HepG2 (cell line): ENCODE data around the gene SLC12A5. TPM values are rescaled to one million over a fixed set of nuclear protein-coding genes. Genes with fewer than 3 reads are reported as not detected.

Source experiments
- ATAC-seq: fragments of 200-7000 bp; cut with Tn5 transposase; 3 replicates; pipeline ENCODE4 v1.9.1; 2020; ENCODE audit warnings: mild to moderate bottlenecking, moderate library complexity
- BruUV-seq: library from RNA; stranded (reverse); fragments of 400-500 nt; replicated peaks from 2 replicates; lab custom pipeline; 2021; lab: Mats Ljungman, UMichigan
- CTCF ChIA-PET: fragments of 300-600 bp; formaldehyde crosslinking; extraction: SDS; loops from one replicate; lab custom pipeline; 2021; ENCODE audit warnings: low total read pairs, inconsistent platforms, low intra/inter-chr PET ratio; lab: Yijun Ruan, JAX
- POLR2A ChIA-PET: fragments of 350-600 bp; sonication (Branson Sonifier 250); formaldehyde crosslinking; loops from one replicate; lab custom pipeline; 2020; ENCODE audit warnings: antibody characterized with exemption, inconsistent platforms; lab: Yijun Ruan, JAX
- DNase-seq: peaks from one replicate; pipeline ENCODE4 v3.0.0-alpha.2; 2015; ENCODE audit warnings: low spot score
- FAIRE-seq: peaks from 3 replicates; lab custom pipeline; 2011; peaks lifted over from hg19 to GRCh38; lab: Jason Lieb, UNC
- H2AFZ ChIP-seq: one replicate; pipeline ENCODE4 v1.6.1; 2011; ENCODE audit warnings: low read length, inconsistent platforms
- H3K27ac ChIP-seq: fragments of 300-600 bp; 3 replicates; pipeline ENCODE4 v1.8.0; 2011; ENCODE audit warnings: mixed run types, mild to moderate bottlenecking, mixed read lengths, low read length, inconsistent platforms; ENCODE audit not compliant: insufficient read depth; ENCODE audit errors: extremely low read length
- H3K27me3 ChIP-seq, 2 experiments: fragments of 200-600 bp in 1 of 2; 2 replicates in 1 of 2; 3 replicates in 1 of 2; pipeline versions ENCODE4 v1.6.0 to v1.8.0; 2011; ENCODE audit warnings: low read length in 2 of 2, mild to moderate bottlenecking in 2 of 2, moderate library complexity in 2 of 2, inconsistent platforms in 1 of 2; ENCODE audit not compliant: insufficient read depth in 2 of 2, control insufficient read depth in 1 of 2
- H3K36me3 ChIP-seq, 2 experiments: fragments of 200-600 bp in 1 of 2; replicated peaks in 1 of 2; 2 replicates in 1 of 2; 3 replicates in 1 of 2; pipeline versions ENCODE4 v1.5.1 to v1.8.0; 2011; ENCODE audit warnings: low read length in 2 of 2, inconsistent platforms in 1 of 2; ENCODE audit not compliant: insufficient read depth in 2 of 2, control insufficient read depth in 1 of 2
- H3K4me1 ChIP-seq: 2 replicates; pipeline ENCODE4 v1.5.1; 2012; ENCODE audit warnings: low read length, inconsistent platforms; ENCODE audit not compliant: insufficient read depth
- H3K4me2 ChIP-seq: 2 replicates; pipeline ENCODE4 v1.6.0; 2011; ENCODE audit warnings: low read depth, low read length, inconsistent platforms
- H3K4me3 ChIP-seq, 3 experiments: fragments of 200-600 bp in 1 of 3; sonication (generic), shearing (Covaris generic) in 1 of 3; replicated peaks in 1 of 3; 2 replicates each; pipeline ENCODE4 v1.5.1; 2011 to 2016; ENCODE audit warnings: low read length in 3 of 3, inconsistent platforms in 2 of 3, low read depth in 2 of 3, mild to moderate bottlenecking in 2 of 3, control low read depth in 1 of 3, mixed read lengths in 1 of 3; ENCODE audit not compliant: insufficient read depth in 1 of 3
- H3K79me2 ChIP-seq: one replicate; pipeline ENCODE4 v1.6.1; 2011; ENCODE audit warnings: low read length, inconsistent platforms; ENCODE audit not compliant: insufficient read depth
- H3K9ac ChIP-seq: 2 replicates; pipeline ENCODE4 v1.6.0; 2011; ENCODE audit warnings: mild to moderate bottlenecking, low read depth, low read length, inconsistent platforms; ENCODE audit not compliant: insufficient read depth
- H3K9me3 ChIP-seq: 2 replicates; pipeline ENCODE4 v1.5.1; 2012; ENCODE audit warnings: mild to moderate bottlenecking, low read length
- H4K20me1 ChIP-seq: 2 replicates; pipeline ENCODE4 v1.6.0; 2011; ENCODE audit warnings: inconsistent platforms, mild to moderate bottlenecking, low read length, moderate library complexity; ENCODE audit not compliant: insufficient read depth
- KDM5B ChIP-seq: sonication (generic); formaldehyde crosslinking; IDR thresholded peaks from 2 replicates; pipeline ENCODE4 v1.4.0; 2020; ENCODE audit warnings: missing genetic modification reagents, mild to moderate bottlenecking, borderline replicate concordance
- MAFK ChIP-seq, 2 experiments: IDR thresholded peaks in 1 of 2; conservative IDR thresholded peaks in 1 of 2; 2 replicates each; pipeline ENCODE4 v1.6.1; 2011; ENCODE audit warnings: improper control_type of control experiment in 2 of 2, low read length in 2 of 2
- SKIL ChIP-seq: sonication (generic); formaldehyde crosslinking; IDR thresholded peaks from 2 replicates; pipeline ENCODE4 v1.8.0; 2022; ENCODE audit warnings: missing genetic modification reagents, mild to moderate bottlenecking, moderate library complexity, borderline replicate concordance
- SMARCC2 ChIP-seq: fragments of 450-650 bp; IDR thresholded peaks from 2 replicates; pipeline ENCODE4 v1.6.1; 2017; ENCODE audit warnings: antibody characterized with exemption, mild to moderate bottlenecking
- SMC3 ChIP-seq: IDR thresholded peaks from 2 replicates; pipeline ENCODE4 v1.6.1; 2011; ENCODE audit warnings: low read length, improper control_type of control experiment
- STAG1 ChIP-seq: sonication (generic); formaldehyde crosslinking; IDR thresholded peaks from 2 replicates; pipeline ENCODE4 v1.4.0; 2020; ENCODE audit warnings: missing genetic modification reagents
- THYN1 ChIP-seq: sonication (generic); formaldehyde crosslinking; IDR thresholded peaks from 2 replicates; pipeline ENCODE4 v1.8.1; 2023; ENCODE audit warnings: low read depth, mild to moderate bottlenecking, moderate library complexity, missing genetic modification reagents, borderline replicate concordance
- ZBTB1 ChIP-seq: sonication (generic); formaldehyde crosslinking; IDR thresholded peaks from 2 replicates; pipeline ENCODE4 v1.4.0; 2020; ENCODE audit warnings: missing genetic modification reagents, borderline replicate concordance
- ZFP1 ChIP-seq: IDR thresholded peaks from 2 replicates; pipeline ENCODE4 v1.6.1; 2016
- ZMYM3 ChIP-seq: sonication (generic); formaldehyde crosslinking; IDR thresholded peaks from 2 replicates; pipeline ENCODE4 v1.5.1; 2020; ENCODE audit warnings: mild to moderate bottlenecking, missing genetic modification reagents
- ZNF629 ChIP-seq: sonication (generic); formaldehyde crosslinking; conservative IDR thresholded peaks from 2 replicates; pipeline ENCODE4 v1.5.0; 2020; ENCODE audit warnings: missing genetic modification reagents
- WGBS: methylation state at CpG from one replicate; pipeline ENCODE4 v1.1.6; 2017; ENCODE audit warnings: low lambda C conversion rate; 5-methylcytosine and 5-hydroxymethylcytosine counted together
- in situ Hi-C: cut with HindIII; loops from 2 replicates; pipeline ENCODE4 v1.10.0; 2017; ENCODE audit warnings: low pct_unique_long_range_greater_than_20kb; ENCODE audit not compliant: extremely low pct_ligation_motif_present
- intact Hi-C: fragments of 100-400 bp; cut with micrococcal nuclease; formaldehyde crosslinking; loops from one replicate; pipeline ENCODE4 v1.10.0; 2022; ENCODE audit not compliant: unreplicated experiment
- polyA plus RNA-seq, 8 experiments: library from polyadenylated mRNA; depleted of rRNA in 3 of 8; stranded (reverse) in 7 of 8; unstranded in 1 of 8; fragments of >200 nt; fragmentation: Illumina TruSeq in 4 of 8; extraction: Trizol in 4 of 8; gene quantifications; 2 replicates each; pipeline versions ENCODE4 v1.2.1 to v1.2.3, GENCODE V29; 2011 to 2016; ENCODE audit warnings: low read depth in 4 of 8, missing spikeins in 1 of 8, mixed read lengths in 1 of 8; ENCODE audit not compliant: insufficient read depth in 1 of 8
- total RNA-seq, 5 experiments: library from RNA; depleted of rRNA; stranded (reverse); fragments of >200 nt; fragmentation: Illumina TruSeq; extraction: Trizol; gene quantifications; 2 replicates each; pipeline ENCODE4 v1.2.3, GENCODE V29; 2016; ENCODE audit warnings: low read depth in 1 of 5
- TF ChIP-seq, protein P1 (sequence below): sonication (generic); formaldehyde crosslinking; IDR thresholded peaks from 2 replicates; pipeline ENCODE4 v1.8.0; 2022; ENCODE audit warnings: missing genetic modification reagents, mild to moderate bottlenecking, borderline replicate concordance
- TF ChIP-seq, protein P2 (sequence below): sonication (generic); formaldehyde crosslinking; IDR thresholded peaks from 2 replicates; pipeline ENCODE4 v1.5.0; 2020; ENCODE audit warnings: mild to moderate bottlenecking, missing genetic modification reagents, moderate library complexity
- TF ChIP-seq, protein P3 (sequence below): sonication (generic); formaldehyde crosslinking; IDR thresholded peaks from 2 replicates; pipeline ENCODE4 v1.4.0; 2020; ENCODE audit warnings: missing genetic modification reagents
- TF ChIP-seq, protein P4 (sequence below): sonication (generic); formaldehyde crosslinking; IDR thresholded peaks from 2 replicates; pipeline ENCODE4 v1.4.0; 2020; ENCODE audit warnings: low read depth, mild to moderate bottlenecking, missing genetic modification reagents

The SLC12A5 gene
- total and polyA plus RNA-seq, 2 of the 13 experiments (the other 11 are each of a cell fraction or from before 2014, with no cell fraction given), result 4.3 to 5.4 TPM

DNA sequence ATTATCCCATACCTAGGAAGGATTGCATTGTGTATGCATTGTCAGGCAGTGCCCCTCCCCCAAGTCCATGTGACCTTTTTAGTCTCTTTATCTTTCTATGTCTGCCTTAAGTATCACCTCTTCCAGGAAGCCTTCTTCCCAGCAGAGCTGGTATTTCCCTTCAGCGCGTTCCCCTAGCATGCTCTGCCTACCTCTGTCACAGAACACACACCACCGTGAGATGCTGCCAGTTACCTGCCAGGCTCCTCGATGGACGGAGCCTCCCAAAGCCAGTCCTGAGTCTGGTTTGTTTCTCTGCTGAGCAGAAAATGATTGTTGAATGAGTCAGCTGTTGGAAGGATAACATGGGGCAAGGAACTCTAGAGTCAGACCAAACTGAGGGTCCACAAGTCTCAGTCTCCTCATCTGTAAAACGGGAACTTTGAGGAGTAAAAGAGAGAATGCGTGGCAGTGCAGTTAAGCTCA lies 45.7 kb upstream of the SLC12A5 start (continued):
- TF ChIP-seq ZNF629, result peak; percentile 76

DNA sequence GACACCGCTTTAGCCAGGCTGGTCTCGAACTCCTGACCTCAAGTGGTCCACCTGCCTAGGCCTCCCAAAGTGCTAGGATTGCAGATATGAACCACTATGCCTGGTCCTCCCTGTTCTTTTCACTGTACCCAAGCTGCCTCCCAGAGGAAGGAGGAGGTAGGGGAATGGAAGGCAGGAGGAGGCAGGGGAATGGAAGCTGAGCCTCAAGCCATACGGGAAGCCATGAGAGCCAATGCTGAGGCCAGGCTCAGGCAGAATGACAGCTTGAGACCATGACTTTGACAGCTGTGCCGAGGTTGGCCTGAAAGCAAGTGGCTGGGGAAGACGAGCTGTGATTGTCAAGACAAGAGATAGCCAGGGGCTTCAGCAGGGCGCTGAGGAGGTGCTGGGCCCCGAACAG lies 43.4 kb upstream of the SLC12A5 start:
- peaks cover 2 to 19% of the 10 kb centered on the region in 2 experiments; a peak in 3 of 5 replicates for H3K27me3 ChIP-seq
- no peak overlapping the region for H3K9ac ChIP-seq
- no peaks in the 10 kb centered on the region for H3K4me1 ChIP-seq
- POLR2A ChIA-PET, result no interaction called here
- no peaks in the 10 kb centered on the region for H3K9me3 ChIP-seq
- intact Hi-C loops, result no loop called here
- no TSS peak for BruUV-seq
- DNase-seq (peak; percentile 33), FAIRE-seq (peak; percentile 34), ATAC-seq (peak; percentile 39)
- 8% methylated on average over 7 of the region's 7 CpGs for WGBS
- no peak overlapping the region for H3K4me3 ChIP-seq
- no peaks in the 10 kb centered on the region for H4K20me1 ChIP-seq
- no peaks in the 10 kb centered on the region for H3K36me3 ChIP-seq
- H3K4me2 ChIP-seq, result no peak overlapping the region
- no peak overlapping the region for H2AFZ ChIP-seq
- CTCF ChIA-PET, result no interaction called here
- in situ Hi-C loops, result no loop called here
- no peak overlapping the region for H3K27ac ChIP-seq
- no peaks in the 10 kb centered on the region for H3K79me2 ChIP-seq
- TF ChIP-seq, protein P1, sequence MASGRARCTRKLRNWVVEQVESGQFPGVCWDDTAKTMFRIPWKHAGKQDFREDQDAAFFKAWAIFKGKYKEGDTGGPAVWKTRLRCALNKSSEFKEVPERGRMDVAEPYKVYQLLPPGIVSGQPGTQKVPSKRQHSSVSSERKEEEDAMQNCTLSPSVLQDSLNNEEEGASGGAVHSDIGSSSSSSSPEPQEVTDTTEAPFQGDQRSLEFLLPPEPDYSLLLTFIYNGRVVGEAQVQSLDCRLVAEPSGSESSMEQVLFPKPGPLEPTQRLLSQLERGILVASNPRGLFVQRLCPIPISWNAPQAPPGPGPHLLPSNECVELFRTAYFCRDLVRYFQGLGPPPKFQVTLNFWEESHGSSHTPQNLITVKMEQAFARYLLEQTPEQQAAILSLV (CRISPR knock-in tag), result 0 out of 2 replicates have a peak, but pooled peaks have one; percentile 30
- TF ChIP-seq ZFP1 (CRISPR knock-in tag) (no peak), MAFK (conservative IDR thresholded peaks at IDR 0.05 in 1 of 2, IDR thresholded peaks at IDR 0.05 in 1 of 2; ENCODE audit: low read length in 2 of 2) (0 out of 4 replicates have a peak, but pooled peaks have one; percentile 1 to 4), ZMYM3 (CRISPR knock-in tag) (0 out of 2 replicates have a peak, but pooled peaks have one; percentile 1), ZBTB1 (CRISPR knock-in tag) (no peak), THYN1 (CRISPR knock-in tag) (no peak), SKIL (CRISPR knock-in tag) (no peak), SMARCC2 (no peak), KDM5B (0 out of 2 replicates have a peak, but pooled peaks have one; percentile 44), SMC3 (0 out of 2 replicates have a peak, but pooled peaks have one; percentile 4), STAG1 (peak; percentile 53)
- TF ChIP-seq, protein P2, sequence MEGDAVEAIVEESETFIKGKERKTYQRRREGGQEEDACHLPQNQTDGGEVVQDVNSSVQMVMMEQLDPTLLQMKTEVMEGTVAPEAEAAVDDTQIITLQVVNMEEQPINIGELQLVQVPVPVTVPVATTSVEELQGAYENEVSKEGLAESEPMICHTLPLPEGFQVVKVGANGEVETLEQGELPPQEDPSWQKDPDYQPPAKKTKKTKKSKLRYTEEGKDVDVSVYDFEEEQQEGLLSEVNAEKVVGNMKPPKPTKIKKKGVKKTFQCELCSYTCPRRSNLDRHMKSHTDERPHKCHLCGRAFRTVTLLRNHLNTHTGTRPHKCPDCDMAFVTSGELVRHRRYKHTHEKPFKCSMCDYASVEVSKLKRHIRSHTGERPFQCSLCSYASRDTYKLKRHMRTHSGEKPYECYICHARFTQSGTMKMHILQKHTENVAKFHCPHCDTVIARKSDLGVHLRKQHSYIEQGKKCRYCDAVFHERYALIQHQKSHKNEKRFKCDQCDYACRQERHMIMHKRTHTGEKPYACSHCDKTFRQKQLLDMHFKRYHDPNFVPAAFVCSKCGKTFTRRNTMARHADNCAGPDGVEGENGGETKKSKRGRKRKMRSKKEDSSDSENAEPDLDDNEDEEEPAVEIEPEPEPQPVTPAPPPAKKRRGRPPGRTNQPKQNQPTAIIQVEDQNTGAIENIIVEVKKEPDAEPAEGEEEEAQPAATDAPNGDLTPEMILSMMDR, result peak; percentile 66
- TF ChIP-seq, protein P3, sequence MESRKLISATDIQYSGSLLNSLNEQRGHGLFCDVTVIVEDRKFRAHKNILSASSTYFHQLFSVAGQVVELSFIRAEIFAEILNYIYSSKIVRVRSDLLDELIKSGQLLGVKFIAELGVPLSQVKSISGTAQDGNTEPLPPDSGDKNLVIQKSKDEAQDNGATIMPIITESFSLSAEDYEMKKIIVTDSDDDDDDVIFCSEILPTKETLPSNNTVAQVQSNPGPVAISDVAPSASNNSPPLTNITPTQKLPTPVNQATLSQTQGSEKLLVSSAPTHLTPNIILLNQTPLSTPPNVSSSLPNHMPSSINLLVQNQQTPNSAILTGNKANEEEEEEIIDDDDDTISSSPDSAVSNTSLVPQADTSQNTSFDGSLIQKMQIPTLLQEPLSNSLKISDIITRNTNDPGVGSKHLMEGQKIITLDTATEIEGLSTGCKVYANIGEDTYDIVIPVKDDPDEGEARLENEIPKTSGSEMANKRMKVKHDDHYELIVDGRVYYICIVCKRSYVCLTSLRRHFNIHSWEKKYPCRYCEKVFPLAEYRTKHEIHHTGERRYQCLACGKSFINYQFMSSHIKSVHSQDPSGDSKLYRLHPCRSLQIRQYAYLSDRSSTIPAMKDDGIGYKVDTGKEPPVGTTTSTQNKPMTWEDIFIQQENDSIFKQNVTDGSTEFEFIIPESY (CRISPR knock-in tag), result 0 out of 2 replicates have a peak, but pooled peaks have one; percentile 32
- TF ChIP-seq, protein P4, sequence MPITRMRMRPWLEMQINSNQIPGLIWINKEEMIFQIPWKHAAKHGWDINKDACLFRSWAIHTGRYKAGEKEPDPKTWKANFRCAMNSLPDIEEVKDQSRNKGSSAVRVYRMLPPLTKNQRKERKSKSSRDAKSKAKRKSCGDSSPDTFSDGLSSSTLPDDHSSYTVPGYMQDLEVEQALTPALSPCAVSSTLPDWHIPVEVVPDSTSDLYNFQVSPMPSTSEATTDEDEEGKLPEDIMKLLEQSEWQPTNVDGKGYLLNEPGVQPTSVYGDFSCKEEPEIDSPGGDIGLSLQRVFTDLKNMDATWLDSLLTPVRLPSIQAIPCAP (CRISPR knock-in tag), result no peak
